ENCODE data around the gene HMMR.
"Not testable (repeated sequence)": the region's sequence is repeated elsewhere in the genome, so short reads cannot be mapped to it uniquely, and the experiment has no call there.

The HMMR gene

GRCh38 chr5:163460562-163461171 is at the start of gene HMMR:
Gene HMMR (plus strand): TSS chr5:163460632. CDS start chr5:163460693, 61 bp downstream.
- no peak for FAIRE-seq

GRCh38 chr5:163415673-163416072 is 44.8 kb upstream of the HMMR start:
- FAIRE-seq: not testable (repeated sequence)

- FAIRE-seq: no peak
Observed at GRCh38 chr5:163424836-163425235, 35.6 kb upstream of the HMMR start.

- not testable (repeated sequence) for FAIRE-seq
Observed at GRCh38 chr5:163426128-163426527, 34.3 kb upstream of the HMMR start.

- no peak for FAIRE-seq
Observed at GRCh38 chr5:163432544-163432943, 27.9 kb upstream of the HMMR start.

- FAIRE-seq: no peak
Observed at GRCh38 chr5:163433271-163433670, 27.2 kb upstream of the HMMR start.

GRCh38 chr5:163434401-163434866 is 26.0 kb upstream of the HMMR start:
- FAIRE-seq: no peak

- no peak for FAIRE-seq
Observed at GRCh38 chr5:163436515-163436914, 23.9 kb upstream of the HMMR start.

- FAIRE-seq: no peak
Observed at GRCh38 chr5:163437011-163437308, 23.5 kb upstream of the HMMR start.

GRCh38 chr5:163437309-163438182 is 22.9 kb upstream of the HMMR start, which contains the start of gene CCNG1:
Gene CCNG1 (plus strand): TSS chr5:163437595. CDS start chr5:163439257, 1,662 bp downstream.
- FAIRE-seq: peak; percentile 99

GRCh38 chr5:163439092-163439425 is 21.4 kb upstream of the HMMR start:
- no peak for FAIRE-seq

GRCh38 chr5:163440954-163441353 is 19.5 kb upstream of the HMMR start:
- FAIRE-seq: no peak

- FAIRE-seq: no peak
Observed at GRCh38 chr5:163444526-163444925, 15.9 kb upstream of the HMMR start.

- no peak for FAIRE-seq
Observed at GRCh38 chr5:163445345-163445744, 15.1 kb upstream of the HMMR start.

- FAIRE-seq: no peak
Observed at GRCh38 chr5:163447191-163447590, 13.2 kb upstream of the HMMR start.

- FAIRE-seq: no peak
Observed at GRCh38 chr5:163447875-163448274, 12.6 kb upstream of the HMMR start.

- FAIRE-seq: peak; percentile 14
Observed at GRCh38 chr5:163448491-163448890, 11.9 kb upstream of the HMMR start.

GRCh38 chr5:163451489-163451888 is 8.9 kb upstream of the HMMR start:
- no peak for FAIRE-seq

- FAIRE-seq: no peak
Observed at GRCh38 chr5:163453705-163454104, 6.7 kb upstream of the HMMR start.

GRCh38 chr5:163455406-163455805 is 5.0 kb upstream of the HMMR start:
- not testable (repeated sequence) for FAIRE-seq

- no peak for FAIRE-seq
Observed at GRCh38 chr5:163456029-163456589, 4.3 kb upstream of the HMMR start.

GRCh38 chr5:163456840-163457239 is 3.6 kb upstream of the HMMR start:
- FAIRE-seq: no peak

GRCh38 chr5:163458778-163459385 is 1.6 kb upstream of the HMMR start:
- FAIRE-seq: no peak

GRCh38 chr5:163459462-163459818 is 992 bp upstream of the HMMR start:
- no peak for FAIRE-seq
